Tibial artery (tissue), 4 donors: ENCODE data around the gene CEND1.
"Not testable (repeated sequence)": the region's sequence is repeated elsewhere in the genome, so short reads cannot be mapped to it uniquely, and the experiment has no call there.

Experiments
- DNase-seq, 2 donors: peaks; one replicate each; pipeline ENCODE4 v3.0.0-alpha.2; 2019
- H3K27ac ChIP-seq, 2 donors: fragments of 200-600 bp; sonication (generic) in 1 of 2; 1 replicate in 1 of 2; 2 replicates in 1 of 2; pipeline ENCODE4 v1.5.1; 2018 to 2019; ENCODE audit warnings: mild to moderate bottlenecking in 1 of 2
- H3K27me3 ChIP-seq, 2 donors: fragments of 200-600 bp; sonication (generic) in 1 of 2; one replicate each; pipeline versions ENCODE4 v1.5.1 to v1.6.0; 2016 to 2019
- H3K36me3 ChIP-seq, 3 donors: fragments of 200-600 bp; sonication (generic) in 2 of 3; one replicate each; pipeline ENCODE4 v1.5.1; 2016 to 2019; ENCODE audit warnings: mild to moderate bottlenecking in 2 of 3
- H3K4me1 ChIP-seq, 4 donors: fragments of 200-600 bp; sonication (generic) in 2 of 4; 1 replicate in 3 of 4; 2 replicates in 1 of 4; pipeline ENCODE4 v1.5.1; 2016 to 2019
- H3K4me3 ChIP-seq, 2 donors: fragments of 200-600 bp; sonication (generic) in 1 of 2; 1 replicate in 1 of 2; 2 replicates in 1 of 2; pipeline ENCODE4 v1.5.1; 2018 to 2019; ENCODE audit warnings: mild to moderate bottlenecking in 2 of 2
- H3K9me3 ChIP-seq, 3 donors: fragments of 200-600 bp; sonication (generic) in 1 of 3; one replicate each; pipeline ENCODE4 v1.5.1; 2016 to 2019
- CTCF ChIP-seq, 2 experiments: fragments of 200-600 bp in 1 of 2; fragments of 450-650 bp in 1 of 2; IDR thresholded peaks; one replicate each; pipeline ENCODE4 v1.5.1; 2017 to 2019; ENCODE audit warnings: antibody characterized with exemption in 2 of 2, mild to moderate bottlenecking in 1 of 2, moderate library complexity in 1 of 2
- intact Hi-C: fragments of 100-400 bp; cut with DNase I; formaldehyde crosslinking; loops from one replicate; pipeline ENCODE4 v1.15.0; 2023; ENCODE audit warnings: low total_unique reads

The CEND1 gene

GRCh38 chr11:742156-742546 is 47.7 kb downstream of the CEND1 start:
- Histone ChIP-seq H3K36me3 (no peaks in the 10 kb centered on the region), H3K9me3 (no peaks in the 10 kb centered on the region), H3K27ac (no peak overlapping the region), H3K4me1 (peaks cover 0 to 9% (median 6%) of the 10 kb centered on the region in 4 donors), H3K27me3 (peaks cover 0 to 12% of the 10 kb centered on the region in 2 donors), H3K4me3 (no peak overlapping the region)
- TF ChIP-seq CTCF (IDR thresholded peaks at IDR 0.05) = no peak
- intact Hi-C loops = no loop called here
- DNase-seq = no peak

- H3K4me3 ChIP-seq, intact Hi-C loops, H3K27ac ChIP-seq, H3K4me1 ChIP-seq, DNase-seq, H3K9me3 ChIP-seq, H3K36me3 ChIP-seq: not testable (repeated sequence)
- peaks cover 0 to 34% of the 10 kb centered on the region in 2 donors for H3K27me3 ChIP-seq
Observed at GRCh38 chr11:737899-738298, 52.0 kb downstream of the CEND1 start.

- H3K36me3 ChIP-seq = no peaks in the 10 kb centered on the region
- intact Hi-C loops = no loop called here
- H3K4me3 ChIP-seq = no peak overlapping the region
- no peaks in the 10 kb centered on the region for H3K4me1 ChIP-seq
- peaks cover 0 to 39% of the 10 kb centered on the region in 2 donors for H3K27me3 ChIP-seq
- no peak for DNase-seq
- no peak for TF ChIP-seq CTCF (IDR thresholded peaks at IDR 0.05)
- H3K27ac ChIP-seq = no peak overlapping the region
- no peaks in the 10 kb centered on the region for H3K9me3 ChIP-seq
Observed at GRCh38 chr11:737366-737765, 52.5 kb downstream of the CEND1 start.
